IMR-90 (cell line): ENCODE measurements around the gene SERBP1. TPM values are rescaled to one million over a fixed set of nuclear protein-coding genes. Genes with fewer than 3 reads are reported as not detected.
"Not testable (repeated sequence)": the region's sequence is repeated elsewhere in the genome, so short reads cannot be mapped to it uniquely, and the experiment has no call there.

Source experiments
- ATAC-seq: fragments of 200-7000 bp; cut with Tn5 transposase; 2 replicates; pipeline ENCODE4 v1.9.1; 2020; ENCODE audit warnings: low read depth, mild to moderate bottlenecking, moderate library complexity
- BruUV-seq: library from RNA; stranded (reverse); fragments of 400-500 nt; replicated peaks from 2 replicates; lab custom pipeline; 2021; lab: Mats Ljungman, UMichigan
- CTCF ChIA-PET: fragments of 300-600 bp; formaldehyde crosslinking; extraction: SDS; loops from one replicate; lab custom pipeline; 2021; ENCODE audit warnings: antibody characterized with exemption; lab: Yijun Ruan, JAX
- POLR2A ChIA-PET: fragments of 300-600 bp; sonication (Branson Sonifier 250); formaldehyde crosslinking; loops from one replicate; lab custom pipeline; 2022; ENCODE audit warnings: antibody characterized with exemption; ENCODE audit not compliant: unreplicated experiment; lab: Charles Lee
- DNase-seq: peaks from one replicate; pipeline ENCODE4 v3.0.0; 2013
- H2AFZ ChIP-seq: replicated peaks from 2 replicates; pipeline ENCODE3; 2013; ENCODE audit warnings: low read length, mild to moderate bottlenecking; ENCODE audit not compliant: poor library complexity
- H2AK5ac ChIP-seq: 2 replicates; pipeline ENCODE4 v1.6.1; 2013; ENCODE audit warnings: low read depth, low read length, inconsistent platforms
- H2AK9ac ChIP-seq: replicated peaks from 2 replicates; pipeline ENCODE3; 2013; ENCODE audit warnings: mild to moderate bottlenecking, low read depth, low read length, moderate library complexity; ENCODE audit not compliant: poor library complexity
- H2BK120ac ChIP-seq: 2 replicates; pipeline ENCODE4 v1.6.1; 2013; ENCODE audit warnings: low read depth, low read length, inconsistent platforms
- H2BK15ac ChIP-seq: 3 replicates; pipeline ENCODE4 v1.6.1; 2013; ENCODE audit warnings: low read depth, low read length, inconsistent platforms
- H2BK20ac ChIP-seq: 2 replicates; pipeline ENCODE4 v1.6.1; 2013; ENCODE audit warnings: low read depth, mild to moderate bottlenecking, inconsistent platforms, low read length, moderate library complexity
- H2BK5ac ChIP-seq: 2 replicates; pipeline ENCODE4 v1.6.1; 2013; ENCODE audit warnings: mild to moderate bottlenecking, low read depth, low read length, inconsistent platforms; ENCODE audit not compliant: poor library complexity, severe bottlenecking
- H3K14ac ChIP-seq: replicated peaks from 2 replicates; pipeline ENCODE4 v1.6.1; 2013; ENCODE audit warnings: low read depth, low read length, inconsistent platforms
- H3K18ac ChIP-seq: 2 replicates; pipeline ENCODE4 v1.6.1; 2013; ENCODE audit warnings: low read depth, low read length, control low read depth
- H3K23ac ChIP-seq: 2 replicates; pipeline ENCODE4 v1.6.1; 2013; ENCODE audit warnings: low read depth, low read length, inconsistent platforms
- H3K27ac ChIP-seq: 2 replicates; pipeline ENCODE4 v1.5.1; 2013; ENCODE audit warnings: mild to moderate bottlenecking, control low read depth, low read length; ENCODE audit not compliant: insufficient read depth
- H3K27me3 ChIP-seq: 2 replicates; pipeline ENCODE4 v1.6.1; 2013; ENCODE audit warnings: low read length; ENCODE audit not compliant: control insufficient read depth, insufficient read depth
- H3K36me3 ChIP-seq: 2 replicates; pipeline ENCODE4 v1.6.1; 2013; ENCODE audit warnings: low read length, mixed read lengths; ENCODE audit not compliant: control insufficient read depth, insufficient read depth
- H3K4ac ChIP-seq: 2 replicates; pipeline ENCODE4 v1.6.1; 2013; ENCODE audit warnings: low read depth, low read length, inconsistent platforms
- H3K4me1 ChIP-seq: 2 replicates; pipeline ENCODE4 v1.6.1; 2013; ENCODE audit warnings: low read length, mixed read lengths; ENCODE audit not compliant: control insufficient read depth, insufficient read depth
- H3K4me2 ChIP-seq: 2 replicates; pipeline ENCODE4 v1.6.1; 2013; ENCODE audit warnings: low read depth, mild to moderate bottlenecking, control low read depth, low read length, moderate library complexity
- H3K4me3 ChIP-seq: 2 replicates; pipeline ENCODE4 v1.5.1; 2013; ENCODE audit warnings: low read depth, mild to moderate bottlenecking, control low read depth, low read length, moderate library complexity; ENCODE audit not compliant: insufficient read depth
- H3K56ac ChIP-seq: 2 replicates; pipeline ENCODE4 v1.6.1; 2013; ENCODE audit warnings: low read length, inconsistent platforms; ENCODE audit not compliant: insufficient read depth; ENCODE audit errors: extremely low read depth
- H3K79me1 ChIP-seq, 2 experiments: 2 replicates each; pipeline ENCODE4 v1.6.1; 2013; ENCODE audit warnings: low read length in 2 of 2, inconsistent platforms in 1 of 2, low read depth in 1 of 2
- H3K9ac ChIP-seq: 2 replicates; pipeline ENCODE4 v1.6.1; 2013; ENCODE audit warnings: low read depth, low read length, control low read depth
- H3K9me1 ChIP-seq: 2 replicates; pipeline ENCODE4 v1.6.1; 2013; ENCODE audit warnings: low read length, inconsistent platforms; ENCODE audit not compliant: insufficient read depth
- H3K9me3 ChIP-seq: 2 replicates; pipeline ENCODE4 v1.6.1; 2013; ENCODE audit warnings: low read length; ENCODE audit not compliant: control insufficient read depth, insufficient read depth
- H4K20me1 ChIP-seq: 2 replicates; pipeline ENCODE4 v1.6.1; 2013; ENCODE audit warnings: low read length, inconsistent platforms; ENCODE audit not compliant: insufficient read depth
- H4K5ac ChIP-seq: 2 replicates; pipeline ENCODE4 v1.6.1; 2013; ENCODE audit warnings: mild to moderate bottlenecking, low read depth, low read length, control low read depth
- H4K8ac ChIP-seq, 2 experiments: 2 replicates each; pipeline ENCODE4 v1.6.1; 2013; ENCODE audit warnings: low read depth in 2 of 2, low read length in 2 of 2, control low read depth in 1 of 2, inconsistent platforms in 1 of 2
- H4K91ac ChIP-seq: 2 replicates; pipeline ENCODE4 v1.6.1; 2013; ENCODE audit warnings: low read depth, low read length, inconsistent platforms; ENCODE audit not compliant: insufficient read depth
- NFE2L2 ChIP-seq: fragments of 150-350 bp; IDR thresholded peaks from 2 replicates; pipeline ENCODE4 v1.6.1; 2016; ENCODE audit warnings: low read depth, mild to moderate bottlenecking, low read length
- WGBS, 2 experiments: methylation state at CpG; one replicate each; pipeline versions ENCODE4 v1.1.5 to v1.1.7; 2013; ENCODE audit warnings: missing lambda C conversion rate in 2 of 2; ENCODE audit not compliant: insufficient read length in 1 of 2; ENCODE audit errors: extremely low coverage in 2 of 2; 5-methylcytosine and 5-hydroxymethylcytosine counted together
- dilution Hi-C: fragments of 300-500 bp; cut with HindIII; formaldehyde crosslinking; loops from one replicate; pipeline ENCODE4 v1.14.3; 2018; ENCODE audit warnings: low sequenced_read_pairs; ENCODE audit not compliant: unreplicated experiment
- in situ Hi-C: fragments of 300-500 bp; cut with MboI; formaldehyde crosslinking; loops from 3 replicates; pipeline ENCODE4 v1.14.3; 2019; ENCODE audit warnings: low sequenced_read_pairs, inconsistent platforms, mixed read lengths
- intact Hi-C: fragments of 100-400 bp; cut with micrococcal nuclease; formaldehyde crosslinking; loops from 2 replicates; pipeline ENCODE4 v1.10.0; 2022
- polyA plus RNA-seq, 3 experiments: library from polyadenylated mRNA; depleted of rRNA; stranded (reverse); fragments of >200 nt; gene quantifications; 2 replicates each; pipeline ENCODE4 v1.2.3, GENCODE V29; 2012; ENCODE audit warnings: low replicate concordance in 1 of 3
- total RNA-seq: library from RNA; depleted of rRNA; stranded (reverse); fragments of >200 nt; gene quantifications from 2 replicates; pipeline ENCODE4 v1.2.3, GENCODE V29; 2012

The SERBP1 gene
- total and polyA plus RNA-seq, 2 of the 4 experiments (the other 2 are of a cell fraction), result 94.1 to 153 TPM

DNA sequence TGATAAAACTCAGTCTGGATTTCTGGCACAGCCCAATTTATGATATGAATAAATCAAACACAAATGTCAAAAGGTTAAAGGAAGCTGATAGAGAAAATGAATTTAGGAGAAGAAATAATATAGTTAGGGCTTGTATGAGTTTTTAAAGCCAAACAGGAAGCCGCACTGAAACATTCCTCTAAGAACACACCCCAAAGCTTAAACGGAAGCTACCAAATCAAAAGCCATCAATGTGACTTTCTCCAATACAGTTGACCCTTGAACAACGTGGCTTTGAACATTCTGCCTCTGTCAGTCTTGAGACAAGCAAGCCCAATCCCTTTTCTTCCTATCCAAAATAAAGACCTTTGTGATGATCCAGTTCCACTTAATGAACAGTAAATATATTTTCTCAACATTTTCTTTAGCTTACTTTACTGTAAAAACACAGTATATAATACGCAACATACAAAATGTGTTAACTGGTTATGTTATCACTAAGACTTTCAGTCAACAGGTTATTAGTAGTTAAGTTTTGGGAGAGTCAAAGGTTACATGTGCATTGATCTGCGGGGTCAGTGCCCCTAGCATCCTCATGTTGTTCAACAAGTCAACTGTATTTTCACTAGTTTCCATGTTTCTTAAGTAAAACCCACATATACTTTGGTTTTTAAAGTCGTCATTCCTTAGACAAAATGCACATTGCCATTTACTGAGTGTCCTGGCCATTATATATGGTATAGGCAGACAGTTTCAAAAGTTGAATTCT lies 11.2 kb downstream of the SERBP1 start (continued):
- TF ChIP-seq NFE2L2, result no peak

- H3K9me3 ChIP-seq, dilution Hi-C loops, H3K4me1 ChIP-seq, DNase-seq, intact Hi-C loops, H3K56ac ChIP-seq, H2BK15ac ChIP-seq, H2AK9ac ChIP-seq, ATAC-seq, H4K91ac ChIP-seq, H3K4me3 ChIP-seq, H3K4me2 ChIP-seq, POLR2A ChIA-PET, H3K27me3 ChIP-seq, H2AK5ac ChIP-seq, H2BK120ac ChIP-seq, H3K18ac ChIP-seq, H2AFZ ChIP-seq, H3K9ac ChIP-seq, H3K9me1 ChIP-seq, H4K5ac ChIP-seq, H3K4ac ChIP-seq, H4K8ac ChIP-seq, H3K23ac ChIP-seq, H3K14ac ChIP-seq, H3K27ac ChIP-seq, H2BK5ac ChIP-seq, BruUV-seq, H2BK20ac ChIP-seq: not testable (repeated sequence)
- peaks cover 46% of the 10 kb centered on the region for H3K36me3 ChIP-seq
- in situ Hi-C loops, result loop anchor here (25.0 kb wide), 1 partner anchor 345 kb away; no protein-coding TSS in a partner anchor
- peaks cover 13 to 62% of the 10 kb centered on the region in 2 experiments for H3K79me1 ChIP-seq
- no CpG with 5 or more reads among the region's 4 CpGs for WGBS, 2 experiments
- CTCF ChIA-PET, result interaction anchor here (0.7 kb wide), 1 partner anchor 70 kb away, joined by 3 read pairs; no protein-coding TSS in a partner anchor
- H4K20me1 ChIP-seq, result peaks cover 35% of the 10 kb centered on the region
Measured at GRCh38 chr1:67417733-67418132, 12.5 kb downstream of the SERBP1 start.
